DND-41 (cell line): ENCODE data around the gene ZNF451.

Experiments
- EZH2 ChIP-seq: IDR thresholded peaks from 3 replicates; pipeline ENCODE4 v1.6.1; 2012; ENCODE audit warnings: borderline replicate concordance, low read depth, mild to moderate bottlenecking, moderate library complexity, low read length, inconsistent platforms; ENCODE audit not compliant: severe bottlenecking
- TF ChIP-seq, protein P1 (sequence below): IDR thresholded peaks from 2 replicates; pipeline ENCODE4 v1.5.1; 2012; ENCODE audit warnings: borderline replicate concordance, low read length, moderate library complexity, mild to moderate bottlenecking; ENCODE audit not compliant: poor library complexity, severe bottlenecking; ENCODE audit errors: extremely low read depth

DNA sequence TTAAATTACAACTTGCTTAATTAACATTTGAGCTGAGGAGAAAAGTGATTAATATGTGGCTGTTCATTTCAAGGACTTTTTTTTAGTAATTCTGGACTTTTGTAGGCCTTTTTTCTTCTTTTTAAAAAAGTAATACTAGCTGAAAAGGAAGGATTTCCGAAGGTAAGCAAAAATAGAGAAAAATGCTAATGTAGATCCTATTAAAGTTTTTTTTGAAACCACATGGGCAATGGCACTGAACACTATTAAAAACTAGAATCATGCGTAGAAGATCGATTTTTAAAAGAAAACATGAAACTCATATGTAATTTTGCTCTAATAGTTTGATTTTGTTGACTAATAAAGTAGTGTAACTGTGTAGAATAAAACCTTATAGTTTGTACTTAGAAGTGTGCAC lies 84.5 kb downstream of the ZNF451 start:
- TF ChIP-seq EZH2 = no peak
- TF ChIP-seq, protein P1, sequence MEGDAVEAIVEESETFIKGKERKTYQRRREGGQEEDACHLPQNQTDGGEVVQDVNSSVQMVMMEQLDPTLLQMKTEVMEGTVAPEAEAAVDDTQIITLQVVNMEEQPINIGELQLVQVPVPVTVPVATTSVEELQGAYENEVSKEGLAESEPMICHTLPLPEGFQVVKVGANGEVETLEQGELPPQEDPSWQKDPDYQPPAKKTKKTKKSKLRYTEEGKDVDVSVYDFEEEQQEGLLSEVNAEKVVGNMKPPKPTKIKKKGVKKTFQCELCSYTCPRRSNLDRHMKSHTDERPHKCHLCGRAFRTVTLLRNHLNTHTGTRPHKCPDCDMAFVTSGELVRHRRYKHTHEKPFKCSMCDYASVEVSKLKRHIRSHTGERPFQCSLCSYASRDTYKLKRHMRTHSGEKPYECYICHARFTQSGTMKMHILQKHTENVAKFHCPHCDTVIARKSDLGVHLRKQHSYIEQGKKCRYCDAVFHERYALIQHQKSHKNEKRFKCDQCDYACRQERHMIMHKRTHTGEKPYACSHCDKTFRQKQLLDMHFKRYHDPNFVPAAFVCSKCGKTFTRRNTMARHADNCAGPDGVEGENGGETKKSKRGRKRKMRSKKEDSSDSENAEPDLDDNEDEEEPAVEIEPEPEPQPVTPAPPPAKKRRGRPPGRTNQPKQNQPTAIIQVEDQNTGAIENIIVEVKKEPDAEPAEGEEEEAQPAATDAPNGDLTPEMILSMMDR = no peak
